ENCODE measurements around the gene CBX4.

DNA sequence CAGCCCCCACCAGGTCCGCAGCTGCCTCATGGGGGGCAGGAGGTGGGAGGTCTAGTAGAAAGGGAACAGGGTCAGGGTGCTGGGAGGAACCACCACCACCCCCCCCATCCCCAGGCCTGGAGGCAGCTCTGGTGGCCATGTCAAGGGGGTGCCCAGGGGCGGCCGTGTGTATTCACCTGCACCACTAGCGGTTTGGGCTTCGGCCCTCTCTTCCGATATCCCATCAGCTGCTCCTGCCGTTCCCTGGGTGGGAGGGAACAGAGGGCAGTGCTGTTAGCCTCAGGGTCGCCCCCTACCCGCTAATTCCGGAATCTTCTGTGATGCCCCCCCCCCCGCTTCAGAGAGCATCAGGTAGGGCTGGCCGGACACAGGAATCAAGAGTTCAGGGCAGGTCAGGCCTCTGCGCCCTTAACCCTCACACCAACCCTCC is 3.8 kb downstream of the CBX4 start:
- TF ChIP-seq, protein P1, sequence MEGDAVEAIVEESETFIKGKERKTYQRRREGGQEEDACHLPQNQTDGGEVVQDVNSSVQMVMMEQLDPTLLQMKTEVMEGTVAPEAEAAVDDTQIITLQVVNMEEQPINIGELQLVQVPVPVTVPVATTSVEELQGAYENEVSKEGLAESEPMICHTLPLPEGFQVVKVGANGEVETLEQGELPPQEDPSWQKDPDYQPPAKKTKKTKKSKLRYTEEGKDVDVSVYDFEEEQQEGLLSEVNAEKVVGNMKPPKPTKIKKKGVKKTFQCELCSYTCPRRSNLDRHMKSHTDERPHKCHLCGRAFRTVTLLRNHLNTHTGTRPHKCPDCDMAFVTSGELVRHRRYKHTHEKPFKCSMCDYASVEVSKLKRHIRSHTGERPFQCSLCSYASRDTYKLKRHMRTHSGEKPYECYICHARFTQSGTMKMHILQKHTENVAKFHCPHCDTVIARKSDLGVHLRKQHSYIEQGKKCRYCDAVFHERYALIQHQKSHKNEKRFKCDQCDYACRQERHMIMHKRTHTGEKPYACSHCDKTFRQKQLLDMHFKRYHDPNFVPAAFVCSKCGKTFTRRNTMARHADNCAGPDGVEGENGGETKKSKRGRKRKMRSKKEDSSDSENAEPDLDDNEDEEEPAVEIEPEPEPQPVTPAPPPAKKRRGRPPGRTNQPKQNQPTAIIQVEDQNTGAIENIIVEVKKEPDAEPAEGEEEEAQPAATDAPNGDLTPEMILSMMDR (tag by site-specific recombination; IDR thresholded peaks at IDR 0.05): no peak
- no peak for TF ChIP-seq MZF1 (tag by site-specific recombination; IDR thresholded peaks at IDR 0.05; ENCODE audit: borderline replicate concordance)
- no peak for TF ChIP-seq TCF7L2 (IDR thresholded peaks at IDR 0.05; ENCODE audit: borderline replicate concordance, low read depth, low read length)
- no peak for TF ChIP-seq ZNF416 (tag by site-specific recombination; IDR thresholded peaks at IDR 0.05)
- TF ChIP-seq, protein P2, sequence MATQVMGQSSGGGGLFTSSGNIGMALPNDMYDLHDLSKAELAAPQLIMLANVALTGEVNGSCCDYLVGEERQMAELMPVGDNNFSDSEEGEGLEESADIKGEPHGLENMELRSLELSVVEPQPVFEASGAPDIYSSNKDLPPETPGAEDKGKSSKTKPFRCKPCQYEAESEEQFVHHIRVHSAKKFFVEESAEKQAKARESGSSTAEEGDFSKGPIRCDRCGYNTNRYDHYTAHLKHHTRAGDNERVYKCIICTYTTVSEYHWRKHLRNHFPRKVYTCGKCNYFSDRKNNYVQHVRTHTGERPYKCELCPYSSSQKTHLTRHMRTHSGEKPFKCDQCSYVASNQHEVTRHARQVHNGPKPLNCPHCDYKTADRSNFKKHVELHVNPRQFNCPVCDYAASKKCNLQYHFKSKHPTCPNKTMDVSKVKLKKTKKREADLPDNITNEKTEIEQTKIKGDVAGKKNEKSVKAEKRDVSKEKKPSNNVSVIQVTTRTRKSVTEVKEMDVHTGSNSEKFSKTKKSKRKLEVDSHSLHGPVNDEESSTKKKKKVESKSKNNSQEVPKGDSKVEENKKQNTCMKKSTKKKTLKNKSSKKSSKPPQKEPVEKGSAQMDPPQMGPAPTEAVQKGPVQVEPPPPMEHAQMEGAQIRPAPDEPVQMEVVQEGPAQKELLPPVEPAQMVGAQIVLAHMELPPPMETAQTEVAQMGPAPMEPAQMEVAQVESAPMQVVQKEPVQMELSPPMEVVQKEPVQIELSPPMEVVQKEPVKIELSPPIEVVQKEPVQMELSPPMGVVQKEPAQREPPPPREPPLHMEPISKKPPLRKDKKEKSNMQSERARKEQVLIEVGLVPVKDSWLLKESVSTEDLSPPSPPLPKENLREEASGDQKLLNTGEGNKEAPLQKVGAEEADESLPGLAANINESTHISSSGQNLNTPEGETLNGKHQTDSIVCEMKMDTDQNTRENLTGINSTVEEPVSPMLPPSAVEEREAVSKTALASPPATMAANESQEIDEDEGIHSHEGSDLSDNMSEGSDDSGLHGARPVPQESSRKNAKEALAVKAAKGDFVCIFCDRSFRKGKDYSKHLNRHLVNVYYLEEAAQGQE (tag by site-specific recombination; IDR thresholded peaks at IDR 0.05): no peak
- no peak for TF ChIP-seq ZNF140 (tag by site-specific recombination; IDR thresholded peaks at IDR 0.05)
- TF ChIP-seq GFI1B (tag by site-specific recombination; IDR thresholded peaks at IDR 0.05): no peak
- TF ChIP-seq ZNF239 (tag by site-specific recombination; IDR thresholded peaks at IDR 0.05): no peak
- TF ChIP-seq ZNF629 (tag by site-specific recombination; IDR thresholded peaks at IDR 0.05): no peak
- TF ChIP-seq ZNF10 (tag by site-specific recombination; IDR thresholded peaks at IDR 0.05): no peak
- no peak for TF ChIP-seq KLF16 (tag by site-specific recombination; IDR thresholded peaks at IDR 0.05)
- no peak for TF ChIP-seq ZNF621 (tag by site-specific recombination; IDR thresholded peaks at IDR 0.05)
- no peak for TF ChIP-seq ZNF660 (tag by site-specific recombination; IDR thresholded peaks at IDR 0.05)
